ENCODE measurements around the gene TMEM44. TPM values are rescaled to one million over a fixed set of nuclear protein-coding genes. Genes with fewer than 3 reads are reported as not detected.
"Not testable (repeated sequence)": the region's sequence is repeated elsewhere in the genome, so short reads cannot be mapped to it uniquely, and the experiment has no call there.

Gene TMEM44
- total RNA-seq, 2 donors from 2014 or later: 40.1 to 43.2 TPM

GRCh38 chr3:194606163-194606562 lies 27.1 kb downstream of the TMEM44 start:
- Histone ChIP-seq H3K4me1 (no peaks in the 10 kb centered on the region), H3K27ac (no peak overlapping the region), H3K36me3 (no peaks in the 10 kb centered on the region), H3K4me3 (no peak overlapping the region), H3K27me3 (no peaks in the 10 kb centered on the region), H3K9me3 (no peaks in the 10 kb centered on the region), H3K9ac (ENCODE audit: low read depth in 2 of 2, low read length in 2 of 2) (no peak overlapping the region)
- intact Hi-C loops (cut with DNase I): no loop called here
- no peak for DNase-seq
- TF ChIP-seq, protein P1, sequence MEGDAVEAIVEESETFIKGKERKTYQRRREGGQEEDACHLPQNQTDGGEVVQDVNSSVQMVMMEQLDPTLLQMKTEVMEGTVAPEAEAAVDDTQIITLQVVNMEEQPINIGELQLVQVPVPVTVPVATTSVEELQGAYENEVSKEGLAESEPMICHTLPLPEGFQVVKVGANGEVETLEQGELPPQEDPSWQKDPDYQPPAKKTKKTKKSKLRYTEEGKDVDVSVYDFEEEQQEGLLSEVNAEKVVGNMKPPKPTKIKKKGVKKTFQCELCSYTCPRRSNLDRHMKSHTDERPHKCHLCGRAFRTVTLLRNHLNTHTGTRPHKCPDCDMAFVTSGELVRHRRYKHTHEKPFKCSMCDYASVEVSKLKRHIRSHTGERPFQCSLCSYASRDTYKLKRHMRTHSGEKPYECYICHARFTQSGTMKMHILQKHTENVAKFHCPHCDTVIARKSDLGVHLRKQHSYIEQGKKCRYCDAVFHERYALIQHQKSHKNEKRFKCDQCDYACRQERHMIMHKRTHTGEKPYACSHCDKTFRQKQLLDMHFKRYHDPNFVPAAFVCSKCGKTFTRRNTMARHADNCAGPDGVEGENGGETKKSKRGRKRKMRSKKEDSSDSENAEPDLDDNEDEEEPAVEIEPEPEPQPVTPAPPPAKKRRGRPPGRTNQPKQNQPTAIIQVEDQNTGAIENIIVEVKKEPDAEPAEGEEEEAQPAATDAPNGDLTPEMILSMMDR (IDR thresholded peaks at IDR 0.05): no peak

DNA sequence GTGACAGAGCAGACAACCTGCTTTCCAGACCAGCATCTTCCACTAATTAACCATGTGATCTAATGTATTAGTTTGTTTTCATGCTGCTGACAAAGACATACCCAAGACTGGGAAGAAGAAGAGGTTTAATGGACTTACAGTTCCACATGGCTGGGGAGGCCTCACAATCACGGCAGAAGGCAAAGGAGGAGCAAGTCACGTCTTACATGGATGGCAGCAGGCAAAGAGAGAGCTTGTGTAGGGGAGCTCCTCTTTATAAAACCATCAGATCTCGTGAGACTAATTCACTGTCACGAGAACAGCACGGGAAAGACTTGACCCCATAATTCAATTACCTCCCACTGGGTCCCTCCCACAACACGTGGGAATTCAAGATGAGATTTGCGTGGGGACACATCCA lies 27.9 kb downstream of the TMEM44 start:
- not testable (repeated sequence) for H3K9me3 ChIP-seq, DNase-seq

GRCh38 chr3:194604837-194605236 lies 28.4 kb downstream of the TMEM44 start:
- H3K4me1 ChIP-seq: no peaks in the 10 kb centered on the region
- no peak overlapping the region for H3K4me3 ChIP-seq
- H3K27me3 ChIP-seq: no peaks in the 10 kb centered on the region
- intact Hi-C loops (cut with DNase I): no loop called here
- DNase-seq: no peak
- no peaks in the 10 kb centered on the region for H3K36me3 ChIP-seq
- no peak overlapping the region for H3K9ac ChIP-seq (ENCODE audit: low read depth in 2 of 2, low read length in 2 of 2)
- H3K9me3 ChIP-seq: no peaks in the 10 kb centered on the region
- H3K27ac ChIP-seq: no peak overlapping the region
- TF ChIP-seq, protein P1 (IDR thresholded peaks at IDR 0.05): no peak

More for the DNA sequence above, 27.9 kb downstream of the TMEM44 start:
- H3K9ac ChIP-seq (ENCODE audit: low read depth in 2 of 2, low read length in 2 of 2); H3K27ac ChIP-seq; H3K27me3 ChIP-seq; H3K4me3 ChIP-seq; H3K36me3 ChIP-seq; H3K4me1 ChIP-seq; intact Hi-C loops (cut with DNase I): not testable (repeated sequence)

DNA sequence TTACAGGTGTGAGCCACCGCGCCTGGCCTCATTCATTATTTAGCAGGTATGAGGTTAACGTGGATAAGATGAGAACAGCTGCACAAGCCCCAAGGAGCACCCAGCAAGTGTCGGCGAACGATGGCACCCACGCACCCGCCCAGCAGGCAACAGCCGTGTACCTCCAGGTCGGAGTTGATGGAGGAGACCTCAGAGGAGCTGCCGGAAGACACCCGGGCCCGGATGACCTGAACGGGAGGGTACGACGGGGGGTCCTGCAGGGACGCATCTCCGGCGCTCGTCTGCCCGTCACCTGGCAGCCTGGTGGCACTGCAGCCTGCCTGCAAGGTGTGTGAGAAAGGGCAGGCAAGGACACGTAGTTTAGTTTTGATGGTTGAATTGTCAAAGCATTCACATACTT lies 29.1 kb downstream of the TMEM44 start:
- Histone ChIP-seq H3K27ac (no peak overlapping the region), H3K27me3 (no peaks in the 10 kb centered on the region), H3K4me3 (no peak overlapping the region), H3K9me3 (no peaks in the 10 kb centered on the region), H3K4me1 (no peaks in the 10 kb centered on the region), H3K36me3 (no peaks in the 10 kb centered on the region), H3K9ac (ENCODE audit: low read depth in 2 of 2, low read length in 2 of 2) (no peak overlapping the region)
- intact Hi-C loops (cut with DNase I): no loop called here
- TF ChIP-seq, protein P1 (IDR thresholded peaks at IDR 0.05): no peak
- no peak for DNase-seq

DNA sequence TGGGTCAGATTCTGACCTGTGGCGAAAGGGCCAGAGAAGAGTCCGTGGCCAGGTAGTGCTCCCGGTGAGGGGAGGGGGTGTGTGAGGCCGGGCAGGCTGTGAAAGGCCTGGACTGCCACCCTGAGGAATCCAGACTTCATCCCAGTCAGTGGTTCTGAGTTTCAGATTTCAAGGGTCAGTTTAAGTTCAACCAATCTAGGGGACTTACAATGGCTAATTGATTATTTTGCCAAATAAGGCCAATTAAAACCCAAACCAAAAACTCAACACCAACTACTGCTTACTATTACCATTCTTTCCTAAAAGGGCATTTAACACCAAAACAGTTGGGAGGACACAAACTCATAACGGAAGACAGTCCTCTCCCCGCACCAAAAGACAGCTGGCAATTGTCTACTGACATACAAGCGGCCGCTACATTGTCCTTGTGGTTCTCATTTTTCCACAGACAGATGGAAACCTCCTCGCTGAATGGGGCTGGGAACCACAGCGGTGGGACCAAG lies 30.5 kb downstream of the TMEM44 start:
- no peak overlapping the region for H3K4me3 ChIP-seq
- intact Hi-C loops (cut with DNase I): no loop called here
- no peak overlapping the region for H3K27ac ChIP-seq
- no peak for DNase-seq
- TF ChIP-seq, protein P1 (IDR thresholded peaks at IDR 0.05): no peak
- H3K27me3 ChIP-seq: no peaks in the 10 kb centered on the region
- no peaks in the 10 kb centered on the region for H3K9me3 ChIP-seq
- H3K36me3 ChIP-seq: no peaks in the 10 kb centered on the region
- H3K9ac ChIP-seq (ENCODE audit: low read depth in 2 of 2, low read length in 2 of 2): no peak overlapping the region
- H3K4me1 ChIP-seq: no peaks in the 10 kb centered on the region

DNA sequence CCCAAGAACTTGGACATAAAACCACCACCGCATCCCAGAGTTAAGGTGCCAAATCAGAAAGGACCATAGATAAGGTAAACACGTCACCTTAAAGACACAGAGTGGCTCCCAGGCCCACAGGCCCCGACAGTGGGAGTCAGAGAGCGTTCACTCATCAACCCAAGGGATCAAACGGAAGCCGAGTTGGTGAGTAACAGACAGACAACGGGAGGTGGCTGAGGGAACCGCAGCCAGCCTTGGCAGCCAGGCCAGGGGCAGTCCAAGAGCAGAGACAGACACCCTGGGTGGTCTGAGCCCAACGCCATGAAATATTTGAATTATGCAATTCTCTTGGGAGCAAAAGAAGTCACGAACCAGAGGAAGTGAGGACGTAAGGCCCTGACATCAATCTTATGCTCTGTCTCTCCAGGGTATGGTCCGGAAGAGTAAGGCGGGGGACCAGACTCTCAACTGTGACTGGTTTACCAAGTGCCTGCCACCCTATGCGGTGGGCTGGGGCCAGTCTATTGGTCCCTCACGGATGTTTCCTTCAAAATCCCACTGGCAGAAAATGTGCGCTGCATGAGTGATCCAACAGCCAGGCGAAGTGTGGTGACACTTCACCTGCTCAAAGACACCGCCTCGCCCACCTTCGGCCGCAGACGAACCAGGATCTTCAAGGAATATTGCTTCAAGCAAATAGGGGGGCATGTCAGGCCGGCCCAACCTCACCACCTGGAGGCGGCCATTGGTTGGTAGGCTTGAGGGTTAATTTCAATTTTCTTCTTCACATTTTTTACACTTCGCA lies 34.3 kb downstream of the TMEM44 start:
- intact Hi-C loops (cut with DNase I): loop anchor here (5.0 kb wide), 1 partner anchor 127 kb away; no protein-coding TSS in a partner anchor

More for the DNA sequence above, 34.3 kb downstream of the TMEM44 start:
- TF ChIP-seq, protein P1 (IDR thresholded peaks at IDR 0.05): no peak
- no peaks in the 10 kb centered on the region for H3K27me3 ChIP-seq
- no peak overlapping the region for H3K27ac ChIP-seq
- no peak for DNase-seq
- H3K9me3 ChIP-seq: no peaks in the 10 kb centered on the region
- no peak overlapping the region for H3K4me3 ChIP-seq
- no peaks in the 10 kb centered on the region for H3K4me1 ChIP-seq
- no peaks in the 10 kb centered on the region for H3K36me3 ChIP-seq
- H3K9ac ChIP-seq (ENCODE audit: low read depth in 2 of 2, low read length in 2 of 2): no peak overlapping the region
